Neural cell (in vitro differentiated cells): ENCODE data around the gene EPHB4.

Experiments used
- EP300 ChIP-seq: fragments of 450-650 bp; conservative IDR thresholded peaks from 2 replicates; pipeline ENCODE4 v1.6.1; 2014; ENCODE audit warnings: antibody characterized with exemption, mild to moderate bottlenecking, moderate library complexity; ENCODE audit not compliant: poor library complexity, severe bottlenecking
- EZH2 ChIP-seq: fragments of 200-600, 300-800 bp; shearing (Covaris generic), sonication (generic); IDR thresholded peaks from 2 replicates; pipeline ENCODE4 v1.6.1; 2014; ENCODE audit warnings: antibody characterized with exemption, low read length, borderline replicate concordance, mild to moderate bottlenecking; ENCODE audit not compliant: insufficient read depth, poor library complexity, severe bottlenecking
- POLR2AphosphoS5 ChIP-seq: IDR thresholded peaks from 2 replicates; pipeline ENCODE4 v1.6.1; 2012
- REST ChIP-seq: IDR thresholded peaks from 2 replicates; pipeline ENCODE4 v1.6.1; 2012; ENCODE audit warnings: borderline replicate concordance
- TAF1 ChIP-seq: IDR thresholded peaks from 2 replicates; pipeline ENCODE4 v1.6.1; 2012; ENCODE audit warnings: low read depth
- TF ChIP-seq, protein P1 (sequence below): fragments of 450-650 bp; IDR thresholded peaks from 2 replicates; pipeline ENCODE4 v1.5.1; 2014; ENCODE audit warnings: antibody characterized with exemption, mild to moderate bottlenecking, moderate library complexity; ENCODE audit not compliant: poor library complexity, severe bottlenecking

DNA sequence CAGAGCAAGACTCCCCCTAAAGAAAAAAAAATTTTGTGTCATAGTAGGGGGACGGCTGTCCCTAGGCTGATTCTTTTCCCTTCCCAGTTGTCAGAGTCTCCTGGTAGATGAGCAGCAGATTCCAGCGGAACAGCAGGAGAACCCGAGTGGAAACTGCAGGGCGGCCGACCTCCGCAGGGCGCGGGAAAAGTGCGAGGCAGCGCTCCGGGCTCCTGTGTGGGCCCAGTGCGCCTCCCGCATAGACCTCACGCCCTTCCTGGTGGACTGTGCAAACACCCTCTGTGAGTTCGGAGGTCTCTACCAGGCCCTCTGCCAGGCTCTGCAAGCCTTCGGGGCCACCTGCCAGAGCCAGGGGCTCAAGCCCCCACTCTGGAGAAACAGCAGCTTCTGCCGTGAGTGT lies 48.0 kb downstream of the EPHB4 start:
- TF ChIP-seq, protein P1, sequence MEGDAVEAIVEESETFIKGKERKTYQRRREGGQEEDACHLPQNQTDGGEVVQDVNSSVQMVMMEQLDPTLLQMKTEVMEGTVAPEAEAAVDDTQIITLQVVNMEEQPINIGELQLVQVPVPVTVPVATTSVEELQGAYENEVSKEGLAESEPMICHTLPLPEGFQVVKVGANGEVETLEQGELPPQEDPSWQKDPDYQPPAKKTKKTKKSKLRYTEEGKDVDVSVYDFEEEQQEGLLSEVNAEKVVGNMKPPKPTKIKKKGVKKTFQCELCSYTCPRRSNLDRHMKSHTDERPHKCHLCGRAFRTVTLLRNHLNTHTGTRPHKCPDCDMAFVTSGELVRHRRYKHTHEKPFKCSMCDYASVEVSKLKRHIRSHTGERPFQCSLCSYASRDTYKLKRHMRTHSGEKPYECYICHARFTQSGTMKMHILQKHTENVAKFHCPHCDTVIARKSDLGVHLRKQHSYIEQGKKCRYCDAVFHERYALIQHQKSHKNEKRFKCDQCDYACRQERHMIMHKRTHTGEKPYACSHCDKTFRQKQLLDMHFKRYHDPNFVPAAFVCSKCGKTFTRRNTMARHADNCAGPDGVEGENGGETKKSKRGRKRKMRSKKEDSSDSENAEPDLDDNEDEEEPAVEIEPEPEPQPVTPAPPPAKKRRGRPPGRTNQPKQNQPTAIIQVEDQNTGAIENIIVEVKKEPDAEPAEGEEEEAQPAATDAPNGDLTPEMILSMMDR = no peak
- TF ChIP-seq POLR2AphosphoS5 (no peak), TAF1 (no peak), REST (no peak), EZH2 (no peak), EP300 (no peak)
